GM12878 (cell line): ENCODE measurements around the gene IGFLR1. TPM values are rescaled to one million over a fixed set of nuclear protein-coding genes. Genes with fewer than 3 reads are reported as not detected.

Source experiments
- BHLHE40 ChIP-seq, 2 experiments: fragments of 450-650 bp in 1 of 2; IDR thresholded peaks; 2 replicates each; pipeline ENCODE4 v1.6.1; 2011 to 2017; ENCODE audit warnings: low read depth in 2 of 2, borderline replicate concordance in 1 of 2, improper control_type of control experiment in 1 of 2, low read length in 1 of 2, mild to moderate bottlenecking in 1 of 2
- BMI1 ChIP-seq: fragments of 450-650 bp; IDR thresholded peaks from 2 replicates; pipeline ENCODE4 v1.6.1; 2016; ENCODE audit warnings: mild to moderate bottlenecking, moderate library complexity, borderline replicate concordance
- EZH2 ChIP-seq: IDR thresholded peaks from 2 replicates; pipeline ENCODE4 v1.6.1; 2012; ENCODE audit warnings: low read depth, mild to moderate bottlenecking, control low read depth, inconsistent platforms, low read length, borderline replicate concordance; ENCODE audit not compliant: control insufficient read depth
- HDAC6 ChIP-seq: fragments of 200-600 bp; sonication (generic); IDR thresholded peaks from one replicate; pipeline ENCODE4 v1.8.0; 2017; ENCODE audit warnings: antibody characterized with exemption; ENCODE audit not compliant: unreplicated experiment
- IRF4 ChIP-seq: IDR thresholded peaks from 2 replicates; pipeline ENCODE4 v1.6.1; 2011; ENCODE audit warnings: low read depth, low read length
- NFXL1 ChIP-seq: fragments of 450-650 bp; IDR thresholded peaks from 2 replicates; pipeline ENCODE4 v1.6.1; 2017; ENCODE audit warnings: antibody characterized with exemption, mild to moderate bottlenecking, borderline replicate concordance
- NFYB ChIP-seq: IDR thresholded peaks from 2 replicates; pipeline ENCODE4 v1.6.1; 2011; ENCODE audit warnings: low read depth, mild to moderate bottlenecking, low read length, improper control_type of control experiment, moderate library complexity; ENCODE audit not compliant: insufficient read depth
- POLR2AphosphoS2 ChIP-seq: IDR thresholded peaks from 2 replicates; pipeline ENCODE4 v1.6.1; 2011; ENCODE audit warnings: low read depth, mild to moderate bottlenecking, low read length, improper control_type of control experiment, moderate library complexity
- POU2F2 ChIP-seq: IDR thresholded peaks from 3 replicates; pipeline ENCODE4 v1.6.1; 2011; ENCODE audit warnings: low read depth, mild to moderate bottlenecking, low read length, borderline replicate concordance
- SRF ChIP-seq, 2 experiments: IDR thresholded peaks; 2 replicates each; pipeline ENCODE4 v1.6.1; 2011; ENCODE audit warnings: low read depth in 2 of 2, low read length in 2 of 2, mild to moderate bottlenecking in 1 of 2, moderate library complexity in 1 of 2
- polyA plus RNA-seq, 11 experiments: library from polyadenylated mRNA; depleted of rRNA in 4 of 11; unstranded in 6 of 11; stranded (reverse) in 5 of 11; fragments of >200 nt; fragmentation: Nextera tagmentation in 4 of 11; fragmentation: Illumina TruSeq in 1 of 11; extraction: Ambion mirVana in 4 of 11; extraction: Trizol in 1 of 11; gene quantifications; 1 replicate in 1 of 11; 2 replicates in 10 of 11; pipeline versions ENCODE4 v1.2.1 to v1.2.3, GENCODE V29; 2011 to 2016; ENCODE audit warnings: inconsistent platforms in 2 of 11, missing spikeins in 2 of 11, low read depth in 1 of 11
- total RNA-seq, 4 experiments: library from RNA; depleted of rRNA in 3 of 4; stranded (reverse); fragments of >200 nt in 3 of 4; fragmentation: Illumina TruSeq in 1 of 4; extraction: Trizol in 1 of 4; gene quantifications; 2 replicates each; pipeline versions ENCODE4 v1.2.1 to v1.2.3, GENCODE V29; 2013 to 2021
- TF ChIP-seq, protein P1 (sequence below): fragments of 450-650 bp; IDR thresholded peaks from 2 replicates; pipeline ENCODE4 v1.6.1; 2017; ENCODE audit warnings: low read depth, mild to moderate bottlenecking, moderate library complexity
- TF ChIP-seq, protein P2 (sequence below): fragments of 450-650 bp; formaldehyde crosslinking; IDR thresholded peaks from 2 replicates; pipeline ENCODE4 v1.4.0; 2022; ENCODE audit warnings: mild to moderate bottlenecking, moderate library complexity
- TF ChIP-seq, protein P3 (sequence below): fragments of 450-650 bp; conservative IDR thresholded peaks from 2 replicates; pipeline ENCODE4 v1.6.1; 2017; ENCODE audit warnings: mild to moderate bottlenecking, moderate library complexity
- TF ChIP-seq, protein P4 (sequence below): IDR thresholded peaks from 2 replicates; pipeline ENCODE4 v1.6.1; 2011; ENCODE audit warnings: low read depth, low read length, improper control_type of control experiment, borderline replicate concordance
- TF ChIP-seq, protein P5 (sequence below): IDR thresholded peaks from 2 replicates; pipeline ENCODE4 v1.6.1; 2012; ENCODE audit warnings: low read length, inconsistent platforms
- TF ChIP-seq, protein P6 (sequence below): IDR thresholded peaks from 2 replicates; pipeline ENCODE4 v1.6.1; 2011; ENCODE audit warnings: borderline replicate concordance, low read depth, mild to moderate bottlenecking, moderate library complexity, mixed read lengths, low read length; ENCODE audit not compliant: insufficient read depth; ENCODE audit errors: extremely low read length

The IGFLR1 gene
- total and polyA plus RNA-seq, 10 of the 15 experiments (the other 5 are each of a cell fraction or from before 2014, with no cell fraction given) = 2.5 to 39.9 (median 24.8) TPM

DNA sequence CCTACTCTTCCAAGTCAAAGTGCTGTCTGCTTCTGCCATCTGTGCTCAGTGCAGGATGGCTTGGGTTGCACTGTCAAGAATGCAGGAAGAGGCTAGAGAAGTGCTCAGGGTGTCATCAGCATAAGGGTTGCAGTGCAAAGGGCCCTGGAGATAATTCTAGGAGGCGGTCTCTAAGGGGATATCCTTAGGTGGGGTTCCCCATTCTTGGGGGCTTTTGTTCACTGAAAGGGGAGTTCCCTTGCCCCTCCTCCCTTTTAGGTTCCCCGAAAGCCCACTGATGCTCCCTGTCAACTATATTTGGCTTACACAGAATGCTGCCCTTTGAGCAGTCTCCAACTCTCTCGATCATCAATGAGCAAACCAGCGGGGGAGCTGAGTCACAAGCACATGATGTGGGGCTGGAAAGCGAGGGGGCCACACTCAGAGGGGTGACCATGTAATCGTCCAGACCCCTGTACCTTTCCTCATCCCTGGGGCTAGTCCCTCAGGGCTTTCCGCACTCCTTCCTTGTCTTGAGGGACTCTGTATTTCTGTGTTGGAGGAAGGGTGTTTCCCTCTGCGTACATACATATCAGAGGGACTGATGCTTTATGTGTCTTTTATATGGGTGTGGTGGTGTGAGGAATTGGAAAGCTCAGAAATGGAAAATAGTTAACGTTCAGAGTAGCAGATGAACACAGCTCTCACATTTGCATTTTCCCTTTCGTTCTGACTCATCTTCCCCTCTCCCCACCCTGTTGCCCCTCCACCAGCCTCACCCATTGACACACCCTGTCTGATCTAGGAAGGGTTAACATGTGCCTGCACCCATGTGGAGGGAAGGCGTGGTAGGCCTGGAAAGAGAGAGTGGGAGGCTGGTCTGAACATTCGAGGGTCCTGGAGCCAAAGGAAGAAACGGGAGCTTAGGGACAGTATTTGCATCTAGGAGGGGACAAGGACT, 31.2 kb downstream of the IGFLR1 start (continued):
- TF ChIP-seq, protein P1, sequence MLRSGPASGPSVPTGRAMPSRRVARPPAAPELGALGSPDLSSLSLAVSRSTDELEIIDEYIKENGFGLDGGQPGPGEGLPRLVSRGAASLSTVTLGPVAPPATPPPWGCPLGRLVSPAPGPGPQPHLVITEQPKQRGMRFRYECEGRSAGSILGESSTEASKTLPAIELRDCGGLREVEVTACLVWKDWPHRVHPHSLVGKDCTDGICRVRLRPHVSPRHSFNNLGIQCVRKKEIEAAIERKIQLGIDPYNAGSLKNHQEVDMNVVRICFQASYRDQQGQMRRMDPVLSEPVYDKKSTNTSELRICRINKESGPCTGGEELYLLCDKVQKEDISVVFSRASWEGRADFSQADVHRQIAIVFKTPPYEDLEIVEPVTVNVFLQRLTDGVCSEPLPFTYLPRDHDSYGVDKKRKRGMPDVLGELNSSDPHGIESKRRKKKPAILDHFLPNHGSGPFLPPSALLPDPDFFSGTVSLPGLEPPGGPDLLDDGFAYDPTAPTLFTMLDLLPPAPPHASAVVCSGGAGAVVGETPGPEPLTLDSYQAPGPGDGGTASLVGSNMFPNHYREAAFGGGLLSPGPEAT = peak; percentile 63; the same call in 1 of the 2 replicates
- TF ChIP-seq, protein P2, sequence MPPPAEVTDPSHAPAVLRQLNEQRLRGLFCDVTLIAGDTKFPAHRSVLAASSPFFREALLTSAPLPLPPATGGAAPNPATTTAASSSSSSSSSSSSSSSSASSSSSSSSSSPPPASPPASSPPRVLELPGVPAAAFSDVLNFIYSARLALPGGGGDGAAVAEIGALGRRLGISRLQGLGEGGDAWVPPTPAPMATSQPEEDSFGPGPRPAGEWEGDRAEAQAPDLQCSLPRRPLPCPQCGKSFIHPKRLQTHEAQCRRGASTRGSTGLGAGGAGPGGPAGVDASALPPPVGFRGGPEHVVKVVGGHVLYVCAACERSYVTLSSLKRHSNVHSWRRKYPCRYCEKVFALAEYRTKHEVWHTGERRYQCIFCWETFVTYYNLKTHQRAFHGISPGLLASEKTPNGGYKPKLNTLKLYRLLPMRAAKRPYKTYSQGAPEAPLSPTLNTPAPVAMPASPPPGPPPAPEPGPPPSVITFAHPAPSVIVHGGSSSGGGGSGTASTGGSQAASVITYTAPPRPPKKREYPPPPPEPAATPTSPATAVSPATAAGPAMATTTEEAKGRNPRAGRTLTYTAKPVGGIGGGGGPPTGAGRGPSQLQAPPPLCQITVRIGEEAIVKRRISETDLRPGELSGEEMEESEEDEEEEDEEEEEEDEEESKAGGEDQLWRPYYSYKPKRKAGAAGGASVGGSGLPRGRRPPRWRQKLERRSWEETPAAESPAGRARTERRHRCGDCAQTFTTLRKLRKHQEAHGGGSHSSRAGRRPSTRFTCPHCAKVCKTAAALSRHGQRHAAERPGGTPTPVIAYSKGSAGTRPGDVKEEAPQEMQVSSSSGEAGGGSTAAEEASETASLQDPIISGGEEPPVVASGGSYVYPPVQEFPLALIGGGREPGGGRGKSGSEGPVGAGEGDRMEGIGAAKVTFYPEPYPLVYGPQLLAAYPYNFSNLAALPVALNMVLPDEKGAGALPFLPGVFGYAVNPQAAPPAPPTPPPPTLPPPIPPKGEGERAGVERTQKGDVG = no peak
- TF ChIP-seq POLR2AphosphoS2 (no peak), NFYB (no peak), EZH2 (no peak), BHLHE40 (IDR thresholded peaks at IDR 0.05; ENCODE audit: borderline replicate concordance in 1 of 2, low read depth in 2 of 2, low read length in 1 of 2) (peak; percentile 59 to 74), NFXL1 (no peak), IRF4 (peak; percentile 99), POU2F2 (peak; percentile 99), SRF (IDR thresholded peaks at IDR 0.05; ENCODE audit: low read depth in 2 of 2, low read length in 2 of 2) (0 out of 4 replicates have a peak, but pooled peaks of 1 of the 2 experiments have one; percentile 17), HDAC6 (no peak), BMI1 (peak; percentile 59; the same call in 1 of the 2 replicates)
- TF ChIP-seq, protein P3, sequence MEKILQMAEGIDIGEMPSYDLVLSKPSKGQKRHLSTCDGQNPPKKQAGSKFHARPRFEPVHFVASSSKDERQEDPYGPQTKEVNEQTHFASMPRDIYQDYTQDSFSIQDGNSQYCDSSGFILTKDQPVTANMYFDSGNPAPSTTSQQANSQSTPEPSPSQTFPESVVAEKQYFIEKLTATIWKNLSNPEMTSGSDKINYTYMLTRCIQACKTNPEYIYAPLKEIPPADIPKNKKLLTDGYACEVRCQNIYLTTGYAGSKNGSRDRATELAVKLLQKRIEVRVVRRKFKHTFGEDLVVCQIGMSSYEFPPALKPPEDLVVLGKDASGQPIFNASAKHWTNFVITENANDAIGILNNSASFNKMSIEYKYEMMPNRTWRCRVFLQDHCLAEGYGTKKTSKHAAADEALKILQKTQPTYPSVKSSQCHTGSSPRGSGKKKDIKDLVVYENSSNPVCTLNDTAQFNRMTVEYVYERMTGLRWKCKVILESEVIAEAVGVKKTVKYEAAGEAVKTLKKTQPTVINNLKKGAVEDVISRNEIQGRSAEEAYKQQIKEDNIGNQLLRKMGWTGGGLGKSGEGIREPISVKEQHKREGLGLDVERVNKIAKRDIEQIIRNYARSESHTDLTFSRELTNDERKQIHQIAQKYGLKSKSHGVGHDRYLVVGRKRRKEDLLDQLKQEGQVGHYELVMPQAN = peak; percentile 51; the same call in 1 of the 2 replicates
- TF ChIP-seq, protein P4, sequence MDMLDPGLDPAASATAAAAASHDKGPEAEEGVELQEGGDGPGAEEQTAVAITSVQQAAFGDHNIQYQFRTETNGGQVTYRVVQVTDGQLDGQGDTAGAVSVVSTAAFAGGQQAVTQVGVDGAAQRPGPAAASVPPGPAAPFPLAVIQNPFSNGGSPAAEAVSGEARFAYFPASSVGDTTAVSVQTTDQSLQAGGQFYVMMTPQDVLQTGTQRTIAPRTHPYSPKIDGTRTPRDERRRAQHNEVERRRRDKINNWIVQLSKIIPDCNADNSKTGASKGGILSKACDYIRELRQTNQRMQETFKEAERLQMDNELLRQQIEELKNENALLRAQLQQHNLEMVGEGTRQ = no peak
- TF ChIP-seq, protein P5, sequence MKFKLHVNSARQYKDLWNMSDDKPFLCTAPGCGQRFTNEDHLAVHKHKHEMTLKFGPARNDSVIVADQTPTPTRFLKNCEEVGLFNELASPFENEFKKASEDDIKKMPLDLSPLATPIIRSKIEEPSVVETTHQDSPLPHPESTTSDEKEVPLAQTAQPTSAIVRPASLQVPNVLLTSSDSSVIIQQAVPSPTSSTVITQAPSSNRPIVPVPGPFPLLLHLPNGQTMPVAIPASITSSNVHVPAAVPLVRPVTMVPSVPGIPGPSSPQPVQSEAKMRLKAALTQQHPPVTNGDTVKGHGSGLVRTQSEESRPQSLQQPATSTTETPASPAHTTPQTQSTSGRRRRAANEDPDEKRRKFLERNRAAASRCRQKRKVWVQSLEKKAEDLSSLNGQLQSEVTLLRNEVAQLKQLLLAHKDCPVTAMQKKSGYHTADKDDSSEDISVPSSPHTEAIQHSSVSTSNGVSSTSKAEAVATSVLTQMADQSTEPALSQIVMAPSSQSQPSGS = peak; percentile 54
- TF ChIP-seq, protein P6, sequence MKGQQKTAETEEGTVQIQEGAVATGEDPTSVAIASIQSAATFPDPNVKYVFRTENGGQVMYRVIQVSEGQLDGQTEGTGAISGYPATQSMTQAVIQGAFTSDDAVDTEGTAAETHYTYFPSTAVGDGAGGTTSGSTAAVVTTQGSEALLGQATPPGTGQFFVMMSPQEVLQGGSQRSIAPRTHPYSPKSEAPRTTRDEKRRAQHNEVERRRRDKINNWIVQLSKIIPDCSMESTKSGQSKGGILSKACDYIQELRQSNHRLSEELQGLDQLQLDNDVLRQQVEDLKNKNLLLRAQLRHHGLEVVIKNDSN = no peak
